HepG2 (cell line): ENCODE measurements around the gene ZNF540. TPM values are rescaled to one million over a fixed set of nuclear protein-coding genes. Genes with fewer than 3 reads are reported as not detected.

ENCODE experiments used
- MAFG ChIP-seq: sonication (generic); formaldehyde crosslinking; IDR thresholded peaks from 2 replicates; pipeline ENCODE4 v1.5.1; 2020; ENCODE audit warnings: mild to moderate bottlenecking, missing genetic modification reagents
- NCOA1 ChIP-seq: sonication (generic); formaldehyde crosslinking; IDR thresholded peaks from 2 replicates; pipeline ENCODE4 v1.9.0; 2021; ENCODE audit warnings: missing genetic modification reagents
- NFE2 ChIP-seq: sonication (generic); formaldehyde crosslinking; IDR thresholded peaks from 2 replicates; pipeline ENCODE4 v1.4.0; 2020; ENCODE audit warnings: missing genetic modification reagents
- NFYC ChIP-seq: IDR thresholded peaks from 2 replicates; pipeline ENCODE4 v1.6.1; 2016; ENCODE audit warnings: missing genetic modification reagents, missing compliant biosample characterization
- SALL2 ChIP-seq: sonication (generic); formaldehyde crosslinking; IDR thresholded peaks from 2 replicates; pipeline ENCODE4 v1.8.1; 2023; ENCODE audit warnings: mild to moderate bottlenecking, missing genetic modification reagents, inconsistent platforms
- SP1 ChIP-seq, 2 experiments: fragments of 450-650 bp in 1 of 2; sonication (generic) in 1 of 2; formaldehyde crosslinking in 1 of 2; IDR thresholded peaks; 2 replicates each; pipeline versions ENCODE4 v1.4.0 to v1.6.1; 2016 to 2020; ENCODE audit warnings: missing genetic modification reagents in 1 of 2
- SP4 ChIP-seq: sonication (generic); formaldehyde crosslinking; IDR thresholded peaks from 2 replicates; pipeline ENCODE4 v1.8.1; 2023; ENCODE audit warnings: mild to moderate bottlenecking, missing genetic modification reagents
- ZBTB42 ChIP-seq: sonication (generic); formaldehyde crosslinking; IDR thresholded peaks from 2 replicates; pipeline ENCODE4 v1.5.0; 2020; ENCODE audit warnings: mild to moderate bottlenecking, missing genetic modification reagents
- ZIK1 ChIP-seq: sonication (generic); formaldehyde crosslinking; IDR thresholded peaks from 2 replicates; pipeline ENCODE4 v1.5.0; 2020; ENCODE audit warnings: mild to moderate bottlenecking, low read depth, missing genetic modification reagents, borderline replicate concordance
- ZNF282 ChIP-seq: fragments of 450-650 bp; IDR thresholded peaks from 2 replicates; pipeline ENCODE4 v1.6.1; 2018; ENCODE audit not compliant: partially characterized antibody
- ZNF335 ChIP-seq: sonication (generic); formaldehyde crosslinking; IDR thresholded peaks from 2 replicates; pipeline ENCODE4 v1.4.0; 2020; ENCODE audit warnings: missing genetic modification reagents
- ZNF337 ChIP-seq: sonication (generic); formaldehyde crosslinking; IDR thresholded peaks from 2 replicates; pipeline ENCODE4 v1.5.1; 2020; ENCODE audit warnings: missing genetic modification reagents, low read depth, mild to moderate bottlenecking, borderline replicate concordance
- ZNF674 ChIP-seq: sonication (generic); formaldehyde crosslinking; IDR thresholded peaks from 2 replicates; pipeline ENCODE4 v1.5.0; 2020; ENCODE audit warnings: low read depth, mild to moderate bottlenecking, missing genetic modification reagents
- ZNF746 ChIP-seq: sonication (generic); formaldehyde crosslinking; IDR thresholded peaks from 2 replicates; pipeline ENCODE4 v1.8.0; 2022; ENCODE audit warnings: mild to moderate bottlenecking, missing genetic modification reagents
- ZNF850 ChIP-seq: sonication (generic); formaldehyde crosslinking; conservative IDR thresholded peaks from 2 replicates; pipeline ENCODE4 v1.9.0; 2021; ENCODE audit warnings: mild to moderate bottlenecking, missing genetic modification reagents
- polyA plus RNA-seq, 8 experiments: library from polyadenylated mRNA; depleted of rRNA in 3 of 8; stranded (reverse) in 7 of 8; unstranded in 1 of 8; fragments of >200 nt; fragmentation: Illumina TruSeq in 4 of 8; extraction: Trizol in 4 of 8; gene quantifications; 2 replicates each; pipeline versions ENCODE4 v1.2.1 to v1.2.3, GENCODE V29; 2011 to 2016; ENCODE audit warnings: low read depth in 4 of 8, missing spikeins in 1 of 8, mixed read lengths in 1 of 8; ENCODE audit not compliant: insufficient read depth in 1 of 8
- total RNA-seq, 5 experiments: library from RNA; depleted of rRNA; stranded (reverse); fragments of >200 nt; fragmentation: Illumina TruSeq; extraction: Trizol; gene quantifications; 2 replicates each; pipeline ENCODE4 v1.2.3, GENCODE V29; 2016; ENCODE audit warnings: low read depth in 1 of 5
- TF ChIP-seq, protein P1 (sequence below): sonication (generic); formaldehyde crosslinking; IDR thresholded peaks from 2 replicates; pipeline ENCODE4 v1.4.0; 2020; ENCODE audit warnings: missing genetic modification reagents
- TF ChIP-seq, protein P2 (sequence below): sonication (generic); formaldehyde crosslinking; conservative IDR thresholded peaks from 2 replicates; pipeline ENCODE4 v1.4.0; 2020; ENCODE audit warnings: missing genetic modification reagents
- TF ChIP-seq, protein P3 (sequence below): sonication (generic); formaldehyde crosslinking; IDR thresholded peaks from 2 replicates; pipeline ENCODE4 v1.5.0; 2020; ENCODE audit warnings: mild to moderate bottlenecking, missing genetic modification reagents
- TF ChIP-seq, protein P4 (sequence below): sonication (generic); formaldehyde crosslinking; IDR thresholded peaks from 2 replicates; pipeline ENCODE4 v1.8.1; 2023; ENCODE audit warnings: mild to moderate bottlenecking, inconsistent platforms, moderate library complexity, missing genetic modification reagents, borderline replicate concordance
- TF ChIP-seq, protein P5 (sequence below), 2 experiments: fragments of 450-650 bp in 1 of 2; sonication (generic) in 1 of 2; formaldehyde crosslinking; IDR thresholded peaks; 2 replicates each; pipeline versions ENCODE4 v1.5.0 to v1.8.0; 2020 to 2022; ENCODE audit warnings: mild to moderate bottlenecking in 1 of 2, missing genetic modification reagents in 1 of 2

ZNF540 gene
- total and polyA plus RNA-seq, 2 of the 13 experiments (the other 11 are each of a cell fraction or from before 2014, with no cell fraction given): 0.21 to 0.40 TPM

DNA sequence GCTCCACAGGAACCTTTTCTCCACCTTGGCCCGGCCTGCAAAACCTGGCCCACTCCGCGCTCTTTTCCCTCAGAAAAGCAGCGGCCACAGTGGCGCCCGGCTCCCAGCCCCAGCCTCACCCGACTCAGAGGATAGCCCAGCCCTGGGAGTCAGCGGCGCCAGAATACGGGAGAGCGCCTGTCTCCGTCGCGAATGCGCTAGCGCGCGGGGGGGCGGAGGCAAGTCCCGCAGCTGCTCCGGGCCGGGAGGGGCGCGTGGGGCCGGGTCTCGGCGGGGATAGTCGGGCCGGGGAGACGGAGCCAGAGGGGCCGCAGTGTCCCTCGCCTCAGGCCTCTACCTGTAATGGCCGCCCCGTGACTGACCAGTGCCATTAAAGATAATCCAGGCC, 60.6 kb downstream of the ZNF540 start, which contains the start of gene ZFP30 (continued):
- TF ChIP-seq, protein P1, sequence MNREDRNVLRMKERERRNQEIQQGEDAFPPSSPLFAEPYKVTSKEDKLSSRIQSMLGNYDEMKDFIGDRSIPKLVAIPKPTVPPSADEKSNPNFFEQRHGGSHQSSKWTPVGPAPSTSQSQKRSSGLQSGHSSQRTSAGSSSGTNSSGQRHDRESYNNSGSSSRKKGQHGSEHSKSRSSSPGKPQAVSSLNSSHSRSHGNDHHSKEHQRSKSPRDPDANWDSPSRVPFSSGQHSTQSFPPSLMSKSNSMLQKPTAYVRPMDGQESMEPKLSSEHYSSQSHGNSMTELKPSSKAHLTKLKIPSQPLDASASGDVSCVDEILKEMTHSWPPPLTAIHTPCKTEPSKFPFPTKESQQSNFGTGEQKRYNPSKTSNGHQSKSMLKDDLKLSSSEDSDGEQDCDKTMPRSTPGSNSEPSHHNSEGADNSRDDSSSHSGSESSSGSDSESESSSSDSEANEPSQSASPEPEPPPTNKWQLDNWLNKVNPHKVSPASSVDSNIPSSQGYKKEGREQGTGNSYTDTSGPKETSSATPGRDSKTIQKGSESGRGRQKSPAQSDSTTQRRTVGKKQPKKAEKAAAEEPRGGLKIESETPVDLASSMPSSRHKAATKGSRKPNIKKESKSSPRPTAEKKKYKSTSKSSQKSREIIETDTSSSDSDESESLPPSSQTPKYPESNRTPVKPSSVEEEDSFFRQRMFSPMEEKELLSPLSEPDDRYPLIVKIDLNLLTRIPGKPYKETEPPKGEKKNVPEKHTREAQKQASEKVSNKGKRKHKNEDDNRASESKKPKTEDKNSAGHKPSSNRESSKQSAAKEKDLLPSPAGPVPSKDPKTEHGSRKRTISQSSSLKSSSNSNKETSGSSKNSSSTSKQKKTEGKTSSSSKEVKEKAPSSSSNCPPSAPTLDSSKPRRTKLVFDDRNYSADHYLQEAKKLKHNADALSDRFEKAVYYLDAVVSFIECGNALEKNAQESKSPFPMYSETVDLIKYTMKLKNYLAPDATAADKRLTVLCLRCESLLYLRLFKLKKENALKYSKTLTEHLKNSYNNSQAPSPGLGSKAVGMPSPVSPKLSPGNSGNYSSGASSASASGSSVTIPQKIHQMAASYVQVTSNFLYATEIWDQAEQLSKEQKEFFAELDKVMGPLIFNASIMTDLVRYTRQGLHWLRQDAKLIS (CRISPR knock-in tag): no peak
- TF ChIP-seq MAFG (CRISPR knock-in tag) (no peak), ZBTB42 (CRISPR knock-in tag) (0 out of 2 replicates have a peak, but pooled peaks have one; percentile 53), ZNF337 (CRISPR knock-in tag) (no peak), NCOA1 (CRISPR knock-in tag) (peak; percentile 80; the same call in 1 of the 2 replicates), ZNF282 (no peak), NFE2 (CRISPR knock-in tag) (no peak), ZNF746 (CRISPR knock-in tag) (no peak), ZIK1 (CRISPR knock-in tag) (no peak; the same call in 1 of the 2 replicates), ZNF674 (0 out of 2 replicates have a peak, but pooled peaks have one; percentile 47), NFYC (CRISPR knock-in tag) (no peak; the same call in 1 of the 2 replicates), SALL2 (CRISPR knock-in tag) (no peak), ZNF850 (CRISPR knock-in tag) (peak; percentile 59; the same call in 1 of the 2 replicates), SP4 (CRISPR knock-in tag) (no peak), ZNF335 (CRISPR knock-in tag) (no peak), SP1 (IDR thresholded peaks at IDR 0.05) (no peak), SP1 (CRISPR knock-in tag; IDR thresholded peaks at IDR 0.05) (no peak)
- TF ChIP-seq, protein P2, sequence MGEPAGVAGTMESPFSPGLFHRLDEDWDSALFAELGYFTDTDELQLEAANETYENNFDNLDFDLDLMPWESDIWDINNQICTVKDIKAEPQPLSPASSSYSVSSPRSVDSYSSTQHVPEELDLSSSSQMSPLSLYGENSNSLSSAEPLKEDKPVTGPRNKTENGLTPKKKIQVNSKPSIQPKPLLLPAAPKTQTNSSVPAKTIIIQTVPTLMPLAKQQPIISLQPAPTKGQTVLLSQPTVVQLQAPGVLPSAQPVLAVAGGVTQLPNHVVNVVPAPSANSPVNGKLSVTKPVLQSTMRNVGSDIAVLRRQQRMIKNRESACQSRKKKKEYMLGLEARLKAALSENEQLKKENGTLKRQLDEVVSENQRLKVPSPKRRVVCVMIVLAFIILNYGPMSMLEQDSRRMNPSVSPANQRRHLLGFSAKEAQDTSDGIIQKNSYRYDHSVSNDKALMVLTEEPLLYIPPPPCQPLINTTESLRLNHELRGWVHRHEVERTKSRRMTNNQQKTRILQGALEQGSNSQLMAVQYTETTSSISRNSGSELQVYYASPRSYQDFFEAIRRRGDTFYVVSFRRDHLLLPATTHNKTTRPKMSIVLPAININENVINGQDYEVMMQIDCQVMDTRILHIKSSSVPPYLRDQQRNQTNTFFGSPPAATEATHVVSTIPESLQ (CRISPR knock-in tag): no peak
- TF ChIP-seq, protein P3, sequence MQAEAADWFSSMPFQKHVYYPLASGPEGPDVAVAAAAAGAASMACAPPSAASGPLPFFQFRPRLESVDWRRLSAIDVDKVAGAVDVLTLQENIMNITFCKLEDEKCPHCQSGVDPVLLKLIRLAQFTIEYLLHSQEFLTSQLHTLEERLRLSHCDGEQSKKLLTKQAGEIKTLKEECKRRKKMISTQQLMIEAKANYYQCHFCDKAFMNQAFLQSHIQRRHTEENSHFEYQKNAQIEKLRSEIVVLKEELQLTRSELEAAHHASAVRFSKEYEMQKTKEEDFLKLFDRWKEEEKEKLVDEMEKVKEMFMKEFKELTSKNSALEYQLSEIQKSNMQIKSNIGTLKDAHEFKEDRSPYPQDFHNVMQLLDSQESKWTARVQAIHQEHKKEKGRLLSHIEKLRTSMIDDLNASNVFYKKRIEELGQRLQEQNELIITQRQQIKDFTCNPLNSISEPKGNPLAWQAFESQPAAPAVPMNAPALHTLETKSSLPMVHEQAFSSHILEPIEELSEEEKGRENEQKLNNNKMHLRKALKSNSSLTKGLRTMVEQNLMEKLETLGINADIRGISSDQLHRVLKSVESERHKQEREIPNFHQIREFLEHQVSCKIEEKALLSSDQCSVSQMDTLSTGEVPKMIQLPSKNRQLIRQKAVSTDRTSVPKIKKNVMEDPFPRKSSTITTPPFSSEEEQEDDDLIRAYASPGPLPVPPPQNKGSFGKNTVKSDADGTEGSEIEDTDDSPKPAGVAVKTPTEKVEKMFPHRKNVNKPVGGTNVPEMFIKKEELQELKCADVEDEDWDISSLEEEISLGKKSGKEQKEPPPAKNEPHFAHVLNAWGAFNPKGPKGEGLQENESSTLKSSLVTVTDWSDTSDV (CRISPR knock-in tag): no peak
- TF ChIP-seq, protein P4, sequence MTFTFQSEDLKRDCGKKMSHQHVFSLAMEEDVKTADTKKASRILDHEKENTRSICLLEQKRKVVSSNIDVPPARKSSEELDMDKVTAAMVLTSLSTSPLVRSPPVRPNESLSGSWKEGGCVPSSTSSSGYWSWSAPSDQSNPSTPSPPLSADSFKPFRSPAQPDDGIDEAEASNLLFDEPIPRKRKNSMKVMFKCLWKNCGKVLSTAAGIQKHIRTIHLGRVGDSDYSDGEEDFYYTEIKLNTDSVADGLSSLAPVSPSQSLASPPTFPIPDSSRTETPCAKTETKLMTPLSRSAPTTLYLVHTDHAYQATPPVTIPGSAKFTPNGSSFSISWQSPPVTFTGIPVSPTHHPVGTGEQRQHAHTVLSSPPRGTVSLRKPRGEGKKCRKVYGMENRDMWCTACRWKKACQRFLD (CRISPR knock-in tag): no peak
- TF ChIP-seq, protein P5, sequence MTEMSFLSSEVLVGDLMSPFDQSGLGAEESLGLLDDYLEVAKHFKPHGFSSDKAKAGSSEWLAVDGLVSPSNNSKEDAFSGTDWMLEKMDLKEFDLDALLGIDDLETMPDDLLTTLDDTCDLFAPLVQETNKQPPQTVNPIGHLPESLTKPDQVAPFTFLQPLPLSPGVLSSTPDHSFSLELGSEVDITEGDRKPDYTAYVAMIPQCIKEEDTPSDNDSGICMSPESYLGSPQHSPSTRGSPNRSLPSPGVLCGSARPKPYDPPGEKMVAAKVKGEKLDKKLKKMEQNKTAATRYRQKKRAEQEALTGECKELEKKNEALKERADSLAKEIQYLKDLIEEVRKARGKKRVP (CRISPR knock-in tag; IDR thresholded peaks at IDR 0.05): no peak; a peak in 1 of 4 replicates
